ENCODE measurements around the gene TDRD12.

The TDRD12 gene

GRCh38 chr19:32876236-32876918, 156.8 kb downstream of the TDRD12 start:
- H3K4me3 ChIP-seq (replicated peaks; ENCODE audit: low read depth, low read length) = no peak overlapping the region
- TF ChIP-seq CTCF (IDR thresholded peaks at IDR 0.05; ENCODE audit: low read length, missing control alignments) = no peak
- DNase-seq (ENCODE audit: low read depth) = no peak

- peak; percentile 13 for DNase-seq (ENCODE audit: low read depth)
- TF ChIP-seq CTCF (IDR thresholded peaks at IDR 0.05; ENCODE audit: low read length, missing control alignments) = no peak
- no peak overlapping the region for H3K4me3 ChIP-seq (replicated peaks; ENCODE audit: low read depth, low read length)
These were observed 157.3 kb downstream of the TDRD12 start for GRCh38 chr19:32876919-32877285.
